GM19372 (cell line): Measurements from ENCODE around the gene BMP8A.

ENCODE experiments used
- ATAC-seq: cut with Tn5 transposase; IDR thresholded peaks from one replicate; pipeline ENCODE4 v1.9.1; 2021; ENCODE audit warnings: mild to moderate bottlenecking, low read depth, moderate library complexity; ENCODE audit not compliant: unreplicated experiment

Gene BMP8A

GRCh38 chr1:39567302-39567701 is 75.9 kb downstream of the BMP8A start:
- ATAC-seq, result no peak

GRCh38 chr1:39568208-39568607 is 76.8 kb downstream of the BMP8A start:
- ATAC-seq, result no peak

DNA sequence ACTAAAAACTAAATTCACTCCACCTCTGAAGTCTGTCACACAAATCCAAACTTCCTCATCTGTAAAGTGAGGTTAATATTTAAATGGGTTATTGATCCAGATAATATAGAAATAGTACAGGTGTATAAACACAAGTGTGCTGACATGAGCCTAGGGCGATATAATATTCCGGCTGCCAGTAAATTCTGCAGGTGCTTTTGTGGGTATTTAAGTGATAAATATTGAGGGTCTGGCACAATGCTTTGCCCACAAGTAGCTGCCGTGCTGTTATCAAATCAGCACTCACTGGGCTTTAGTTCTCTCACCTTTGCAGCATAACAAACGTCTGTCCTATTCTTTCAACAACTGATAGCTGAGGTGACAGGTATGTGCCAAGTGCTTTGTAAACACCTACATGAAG is 77.6 kb downstream of the BMP8A start:
- no peak for ATAC-seq

DNA sequence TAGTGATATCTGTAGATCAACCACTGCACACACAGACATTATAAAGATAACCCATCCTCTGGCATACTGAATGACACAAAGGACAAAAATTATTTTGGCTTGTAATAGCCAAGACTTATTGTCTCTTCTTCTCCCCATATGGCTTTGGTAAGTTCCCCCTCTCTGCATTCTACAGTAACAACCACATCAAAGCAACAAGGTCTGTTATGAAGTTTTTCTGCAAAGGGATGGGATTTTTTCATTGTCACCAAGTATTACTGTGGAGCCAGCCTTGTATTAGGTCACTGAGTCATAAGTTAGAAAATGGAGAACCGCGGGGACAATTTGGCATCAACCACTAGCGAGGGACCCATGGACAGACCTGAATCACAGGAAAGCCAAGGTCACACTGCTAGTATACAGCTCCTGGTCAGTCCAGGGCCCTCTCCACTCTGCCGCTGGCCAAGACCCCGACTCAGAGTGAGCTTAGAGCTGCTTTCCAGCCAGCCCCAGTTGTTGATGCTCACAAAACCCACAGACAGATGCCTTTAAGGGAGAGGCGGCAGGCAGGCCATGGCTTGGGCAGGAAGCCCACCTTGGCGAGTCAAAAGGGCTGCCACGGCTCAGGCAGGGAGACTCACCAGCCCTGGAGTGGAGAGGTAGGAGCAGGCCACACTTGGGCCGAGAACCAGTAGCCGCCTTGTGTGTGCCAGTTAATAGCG is 79.2 kb downstream of the BMP8A start:
- no peak for ATAC-seq

GRCh38 chr1:39571178-39571483 is 79.7 kb downstream of the BMP8A start:
- no peak for ATAC-seq

GRCh38 chr1:39572379-39573096 is 81.1 kb downstream of the BMP8A start:
- ATAC-seq, result no peak

DNA sequence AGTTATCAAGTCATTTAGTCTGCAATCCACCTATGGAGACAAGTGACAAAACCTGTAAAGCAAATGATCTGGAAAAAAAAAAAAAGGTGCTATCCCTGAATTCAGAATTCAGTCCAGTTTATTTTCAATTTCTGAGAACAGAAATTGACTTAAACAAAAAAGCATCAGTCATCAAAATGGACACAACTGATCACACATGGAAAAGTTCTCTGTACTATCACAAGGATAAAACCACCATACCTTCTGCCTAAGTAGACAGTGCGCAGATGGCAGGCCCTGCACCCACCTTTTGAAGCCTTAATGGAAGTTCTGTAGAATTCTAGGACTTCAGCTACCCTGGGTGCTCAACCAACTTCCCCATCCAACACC is 81.6 kb downstream of the BMP8A start:
- no peak for ATAC-seq

GRCh38 chr1:39573736-39574624 is 82.5 kb downstream of the BMP8A start:
- no peak for ATAC-seq

- no peak for ATAC-seq
These were observed 83.2 kb downstream of the BMP8A start for GRCh38 chr1:39574646-39575045.
